H9 (cell line): Measurements from ENCODE around the gene SKOR2. TPM values are rescaled to one million over a fixed set of nuclear protein-coding genes. Genes with fewer than 3 reads are reported as not detected.

ENCODE experiments used
- DNase-seq: peaks from one replicate; pipeline ENCODE4 v3.0.0-alpha.2; 2017
- H2AFZ ChIP-seq: one replicate; pipeline ENCODE4 v1.6.1; 2013; ENCODE audit warnings: mild to moderate bottlenecking, low read length, control low read depth, moderate library complexity
- H2AK5ac ChIP-seq: 2 replicates; pipeline ENCODE4 v1.6.1; 2013; ENCODE audit warnings: low read length, control low read depth, mixed read lengths; ENCODE audit not compliant: insufficient read length
- H2BK120ac ChIP-seq: one replicate; pipeline ENCODE4 v1.6.1; 2013; ENCODE audit warnings: low read depth, mild to moderate bottlenecking, low read length, control low read depth, inconsistent platforms; ENCODE audit not compliant: poor library complexity, severe bottlenecking
- H2BK12ac ChIP-seq: 2 replicates; pipeline ENCODE4 v1.6.1; 2013; ENCODE audit warnings: low read length, control low read depth, mixed read lengths, low read depth; ENCODE audit not compliant: insufficient read length
- H2BK15ac ChIP-seq: 2 replicates; pipeline ENCODE4 v1.6.1; 2013; ENCODE audit warnings: low read depth, low read length, control low read depth
- H2BK20ac ChIP-seq: one replicate; pipeline ENCODE4 v1.6.1; 2013; ENCODE audit warnings: low read depth, mild to moderate bottlenecking, low read length, control low read depth, inconsistent platforms; ENCODE audit not compliant: poor library complexity, severe bottlenecking
- H2BK5ac ChIP-seq: 2 replicates; pipeline ENCODE4 v1.6.1; 2013; ENCODE audit warnings: low read length, control low read depth, mixed read lengths; ENCODE audit not compliant: insufficient read length
- H3K14ac ChIP-seq: 2 replicates; pipeline ENCODE4 v1.6.1; 2013; ENCODE audit warnings: low read length, control low read depth; ENCODE audit not compliant: insufficient read depth
- H3K18ac ChIP-seq: 2 replicates; pipeline ENCODE4 v1.6.1; 2013; ENCODE audit warnings: low read depth, mild to moderate bottlenecking, mixed read lengths, low read length, control low read depth; ENCODE audit not compliant: insufficient read length
- H3K23ac ChIP-seq: 2 replicates; pipeline ENCODE4 v1.6.1; 2013; ENCODE audit warnings: low read length, control low read depth, mixed read lengths, low read depth; ENCODE audit not compliant: insufficient read length
- H3K23me2 ChIP-seq: 2 replicates; pipeline ENCODE4 v1.6.1; 2013; ENCODE audit warnings: low read depth, mild to moderate bottlenecking, mixed read lengths, low read length, control low read depth; ENCODE audit not compliant: insufficient read length, poor library complexity, severe bottlenecking
- H3K27ac ChIP-seq: 2 replicates; pipeline ENCODE4 v1.5.1; 2013; ENCODE audit warnings: low read length, control low read depth, mixed read lengths, low read depth; ENCODE audit not compliant: insufficient read length
- H3K27me3 ChIP-seq: 2 replicates; pipeline ENCODE4 v1.6.1; 2013; ENCODE audit warnings: low read length, control low read depth, inconsistent platforms; ENCODE audit not compliant: insufficient read depth
- H3K4ac ChIP-seq: 2 replicates; pipeline ENCODE4 v1.6.1; 2013; ENCODE audit warnings: low read depth, mild to moderate bottlenecking, control low read depth, inconsistent platforms, low read length, moderate library complexity
- H3K4me1 ChIP-seq: 2 replicates; pipeline ENCODE4 v1.6.1; 2013; ENCODE audit warnings: low read length, control low read depth, inconsistent platforms; ENCODE audit not compliant: insufficient read depth
- H3K4me2 ChIP-seq: 2 replicates; pipeline ENCODE4 v1.6.1; 2013; ENCODE audit warnings: low read length, control low read depth, mixed read lengths; ENCODE audit not compliant: insufficient read length, insufficient read depth
- H3K56ac ChIP-seq: 2 replicates; pipeline ENCODE4 v1.6.1; 2013; ENCODE audit warnings: low read depth, mild to moderate bottlenecking, mixed read lengths, low read length, control low read depth; ENCODE audit not compliant: insufficient read length
- H3K79me1 ChIP-seq: 2 replicates; pipeline ENCODE4 v1.6.1; 2013; ENCODE audit warnings: low read depth, mild to moderate bottlenecking, moderate library complexity, low read length, control low read depth, inconsistent platforms; ENCODE audit not compliant: insufficient read depth, poor library complexity, severe bottlenecking
- H3K79me2 ChIP-seq: 2 replicates; pipeline ENCODE4 v1.6.1; 2013; ENCODE audit warnings: low read length, control low read depth, inconsistent platforms; ENCODE audit not compliant: insufficient read depth
- H3K9ac ChIP-seq: 2 replicates; pipeline ENCODE4 v1.6.1; 2013; ENCODE audit warnings: low read length, control low read depth, mixed read lengths; ENCODE audit not compliant: insufficient read length; ENCODE audit errors: extremely low read depth
- H3K9me3 ChIP-seq: one replicate; pipeline ENCODE4 v1.6.1; 2013; ENCODE audit warnings: low read depth, low read length, inconsistent platforms; ENCODE audit not compliant: control insufficient read depth
- H3T11ph ChIP-seq: one replicate; pipeline ENCODE4 v1.6.1; 2013; ENCODE audit warnings: mild to moderate bottlenecking, low read length, control low read depth, inconsistent platforms
- H4K20me1 ChIP-seq: one replicate; pipeline ENCODE4 v1.6.1; 2013; ENCODE audit not compliant: control insufficient read depth, insufficient read length, insufficient read depth
- H4K5ac ChIP-seq: 2 replicates; pipeline ENCODE4 v1.6.1; 2013; ENCODE audit warnings: low read depth, mild to moderate bottlenecking, mixed read lengths, low read length, control low read depth; ENCODE audit not compliant: insufficient read length
- H4K8ac ChIP-seq: replicated peaks from 2 replicates; pipeline ENCODE4 v1.6.1; 2013; ENCODE audit warnings: low read length, control low read depth, mixed read lengths, low read depth; ENCODE audit not compliant: insufficient read length
- H4K91ac ChIP-seq: 2 replicates; pipeline ENCODE4 v1.6.1; 2013; ENCODE audit warnings: low read depth, mild to moderate bottlenecking, moderate library complexity, mixed read lengths, low read length, control low read depth; ENCODE audit not compliant: insufficient read length
- H3K27ac Mint-ChIP-seq, 3 experiments: 2 replicates in 2 of 3; 3 replicates in 1 of 3; pipeline ENCODE4 v1.8.0; 2020 to 2021; ENCODE audit warnings: mixed read lengths in 3 of 3, mild to moderate bottlenecking in 1 of 3, moderate library complexity in 1 of 3
- H3K27me3 Mint-ChIP-seq: 2 replicates; pipeline ENCODE4 v1.8.0; 2021; ENCODE audit warnings: low read depth, mild to moderate bottlenecking, moderate library complexity, mixed read lengths
- H3K36me3 Mint-ChIP-seq, 3 experiments: 2 replicates in 2 of 3; 3 replicates in 1 of 3; pipeline ENCODE4 v1.8.0; 2020 to 2021; ENCODE audit warnings: low read depth in 3 of 3, mixed read lengths in 3 of 3; ENCODE audit not compliant: insufficient read depth in 1 of 3
- H3K4me1 Mint-ChIP-seq, 2 experiments: 2 replicates each; pipeline ENCODE4 v1.8.0; 2020; ENCODE audit warnings: mixed read lengths in 2 of 2
- H3K4me3 Mint-ChIP-seq, 2 experiments: 2 replicates in 1 of 2; 3 replicates in 1 of 2; pipeline ENCODE4 v1.8.0; 2020 to 2021; ENCODE audit warnings: mild to moderate bottlenecking in 2 of 2, mixed read lengths in 2 of 2, moderate library complexity in 1 of 2
- H3K9me3 Mint-ChIP-seq, 2 experiments: 2 replicates in 1 of 2; 3 replicates in 1 of 2; pipeline ENCODE4 v1.8.0; 2020; ENCODE audit warnings: mild to moderate bottlenecking in 2 of 2, mixed read lengths in 2 of 2, moderate library complexity in 1 of 2
- CTCF ChIP-seq: fragments of 200-600 bp; sonication (generic); conservative IDR thresholded peaks from 3 replicates; pipeline ENCODE4 v1.8.0; 2021; ENCODE audit warnings: antibody characterized with exemption, mild to moderate bottlenecking
- WGBS: extraction: QIAGEN DNeasy Blood & Tissue Kit; methylation state at CpG from one replicate; pipeline ENCODE4 v1.1.7; 2013; ENCODE audit warnings: missing lambda C conversion rate, low lambda C conversion rate, mixed read lengths; ENCODE audit not compliant: insufficient read length; ENCODE audit errors: extremely low coverage; 5-methylcytosine and 5-hydroxymethylcytosine counted together
- total RNA-seq: library from RNA; stranded (reverse); gene quantifications from 2 replicates; pipeline ENCODE4 v1.2.1, GENCODE V29; 2021

Gene SKOR2
- total RNA-seq, 1 experiment from 2014 or later, result 0.24 TPM

DNA sequence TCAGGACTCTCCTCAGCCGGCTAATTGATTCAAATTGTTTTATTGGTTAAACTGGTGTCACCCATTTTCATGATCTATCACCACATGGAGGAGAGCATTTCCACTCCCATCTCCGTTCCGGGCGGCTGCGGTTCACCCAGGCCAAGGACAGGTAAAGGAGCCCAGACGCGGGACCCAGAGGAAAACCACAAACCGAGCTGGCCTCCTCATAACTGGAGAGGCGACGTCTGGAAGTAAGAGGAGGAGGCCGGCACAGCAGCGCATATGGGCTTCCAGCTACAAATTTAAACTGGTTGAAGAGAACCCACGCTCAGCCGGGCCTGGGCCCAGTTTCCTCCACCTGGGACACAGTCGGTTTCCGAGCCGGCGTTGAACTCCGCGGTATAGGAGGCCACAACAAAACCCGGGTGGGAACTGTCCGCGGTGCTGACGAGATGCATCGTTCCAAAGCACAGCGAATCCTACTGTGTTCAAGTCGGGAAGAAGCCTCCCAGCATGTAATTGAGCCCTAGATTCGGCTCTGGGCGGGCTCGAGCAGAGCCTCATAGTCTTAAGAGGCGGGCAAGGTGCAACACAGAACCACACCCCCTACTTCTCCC lies 3.0 kb upstream of the SKOR2 start:
- Histone ChIP-seq H3K4me1 (no peaks in the 10 kb centered on the region), H3K23ac (no peak overlapping the region), H3K14ac (no peak overlapping the region), H4K20me1 (no peaks in the 10 kb centered on the region), H3K23me2 (peaks cover 5% of the 10 kb centered on the region), H4K91ac (no peak overlapping the region), H4K8ac (no peak overlapping the region), H3K56ac (no peak overlapping the region), H3K18ac (no peak overlapping the region), H2BK5ac (no peak overlapping the region), H3K27ac (no peak overlapping the region), H2BK12ac (no peak overlapping the region), H3K9ac (no peak overlapping the region), H4K5ac (no peak overlapping the region), H3K9me3 (no peaks in the 10 kb centered on the region), H3K79me2 (no peaks in the 10 kb centered on the region), H2BK15ac (no peak overlapping the region), H2AK5ac (no peak overlapping the region), H3K4me2 (no peak overlapping the region), H2BK120ac (no peak overlapping the region), H2BK20ac (no peak overlapping the region), H3K79me1 (no peaks in the 10 kb centered on the region), H3K4ac (no peak overlapping the region), H3K27me3 (peaks cover 91% of the 10 kb centered on the region), H2AFZ (no peak overlapping the region), H3T11ph (no peak overlapping the region)
- DNase-seq, result peak; percentile 89
- Mint-ChIP-seq H3K4me3 (peak overlapping the region in 1 of 2 experiments; percentile 61; a peak in 2 of 5 replicates), H3K9me3 (peaks cover 4 to 11% of the 10 kb centered on the region in 2 experiments; a peak in 3 of 5 replicates), H3K27ac (no peak overlapping the region), H3K36me3 (no peaks in the 10 kb centered on the region), H3K4me1 (peaks cover 39 to 71% of the 10 kb centered on the region in 2 experiments), H3K27me3 (peaks cover 99% of the 10 kb centered on the region)
- WGBS, result no CpG with 5 or more reads among the region's 31 CpGs
- no peak for TF ChIP-seq CTCF
